CD14-positive monocyte (primary cell): ENCODE results near the gene GNB3. TPM values are rescaled to one million over a fixed set of nuclear protein-coding genes. Genes with fewer than 3 reads are reported as not detected.
"Not testable (repeated sequence)": the region's sequence is repeated elsewhere in the genome, so short reads cannot be mapped to it uniquely, and the experiment has no call there.

Experiments
- DNase-seq, 3 donors: peaks; one replicate each; pipeline ENCODE4 v3.0.0-alpha.2; 2011 to 2022
- H2AFZ ChIP-seq: 2 replicates; pipeline ENCODE4 v1.6.0; 2012; ENCODE audit warnings: mild to moderate bottlenecking, low read depth, low read length, inconsistent platforms; ENCODE audit not compliant: insufficient read depth, poor library complexity, severe bottlenecking
- H3K27ac ChIP-seq, 2 donors: 1 replicate in 1 of 2; 2 replicates in 1 of 2; pipeline ENCODE4 v1.5.1; 2012 to 2013; ENCODE audit warnings: low read length in 2 of 2, control low read depth in 1 of 2, inconsistent platforms in 1 of 2, low read depth in 1 of 2, mild to moderate bottlenecking in 1 of 2
- H3K27me3 ChIP-seq, 2 donors: one replicate each; pipeline versions ENCODE4 v1.6.0 to v1.6.1; 2011 to 2013; ENCODE audit warnings: low read length in 2 of 2; ENCODE audit not compliant: control insufficient read depth in 2 of 2, insufficient read depth in 2 of 2
- H3K36me3 ChIP-seq, 2 donors: replicated peaks in 1 of 2; 1 replicate in 1 of 2; 2 replicates in 1 of 2; pipeline versions ENCODE4 v1.5.1 to v1.6.1; 2012 to 2013; ENCODE audit warnings: low read length in 2 of 2, control low read depth in 1 of 2, inconsistent platforms in 1 of 2, mild to moderate bottlenecking in 1 of 2; ENCODE audit not compliant: insufficient read depth in 2 of 2, control insufficient read depth in 1 of 2
- H3K4me1 ChIP-seq, 2 donors: 1 replicate in 1 of 2; 2 replicates in 1 of 2; pipeline versions ENCODE4 v1.5.1 to v1.6.1; 2012 to 2013; ENCODE audit warnings: low read length in 2 of 2, control low read depth in 1 of 2, inconsistent platforms in 1 of 2, mild to moderate bottlenecking in 1 of 2, moderate library complexity in 1 of 2; ENCODE audit not compliant: insufficient read depth in 2 of 2, control insufficient read depth in 1 of 2
- H3K4me2 ChIP-seq: replicated peaks from 2 replicates; pipeline ENCODE3; 2012; ENCODE audit warnings: low read length, moderate library complexity, mild to moderate bottlenecking; ENCODE audit not compliant: poor library complexity, severe bottlenecking; ENCODE audit errors: extremely low read depth
- H3K4me3 ChIP-seq, 3 experiments: fragments of 200-600 bp in 1 of 3; sonication (generic) in 1 of 3; replicated peaks in 1 of 3; 1 replicate in 2 of 3; 2 replicates in 1 of 3; pipeline ENCODE4 v1.5.1; 2011 to 2013; ENCODE audit warnings: low read length in 3 of 3, mild to moderate bottlenecking in 3 of 3, control low read depth in 2 of 3, low read depth in 2 of 3, inconsistent platforms in 1 of 3, moderate library complexity in 1 of 3
- H3K79me2 ChIP-seq: 2 replicates; pipeline ENCODE4 v1.6.0; 2012; ENCODE audit warnings: mild to moderate bottlenecking, control low read depth, inconsistent platforms, low read length, moderate library complexity; ENCODE audit not compliant: insufficient read depth
- H3K9ac ChIP-seq: 2 replicates; pipeline ENCODE4 v1.6.0; 2017; ENCODE audit warnings: low read length, mild to moderate bottlenecking; ENCODE audit not compliant: insufficient read depth, poor library complexity, severe bottlenecking
- H3K9me3 ChIP-seq, 2 donors: replicated peaks in 1 of 2; 1 replicate in 1 of 2; 2 replicates in 1 of 2; pipeline versions ENCODE4 v1.5.1 to v1.6.1; 2012 to 2013; ENCODE audit warnings: low read length in 2 of 2, control low read depth in 1 of 2; ENCODE audit not compliant: control insufficient read depth in 1 of 2, insufficient read depth in 1 of 2
- H4K20me1 ChIP-seq: 2 replicates; pipeline ENCODE4 v1.6.0; 2012; ENCODE audit warnings: mild to moderate bottlenecking, low read length, control low read depth, moderate library complexity; ENCODE audit not compliant: insufficient read depth
- H3K27ac Mint-ChIP-seq, 7 donors: one replicate each; pipeline ENCODE4 v1.8.0; 2020; ENCODE audit warnings: mild to moderate bottlenecking in 7 of 7, mixed read lengths in 7 of 7, moderate library complexity in 6 of 7, inconsistent platforms in 2 of 7
- H3K27me3 Mint-ChIP-seq, 3 donors: one replicate each; pipeline ENCODE4 v1.8.0; 2021 to 2022; ENCODE audit warnings: low read depth in 3 of 3, mild to moderate bottlenecking in 3 of 3, mixed read lengths in 3 of 3, moderate library complexity in 3 of 3, inconsistent platforms in 1 of 3
- H3K36me3 Mint-ChIP-seq, 2 donors: one replicate each; pipeline ENCODE4 v1.8.0; 2020; ENCODE audit warnings: mixed read lengths in 2 of 2, inconsistent platforms in 1 of 2, mild to moderate bottlenecking in 1 of 2
- H3K4me1 Mint-ChIP-seq: one replicate; pipeline ENCODE4 v1.8.0; 2020; ENCODE audit warnings: mild to moderate bottlenecking, mixed read lengths
- H3K4me3 Mint-ChIP-seq, 2 donors: one replicate each; pipeline ENCODE4 v1.8.0; 2020; ENCODE audit warnings: mild to moderate bottlenecking in 2 of 2, mixed read lengths in 2 of 2, moderate library complexity in 1 of 2
- H3K9me3 Mint-ChIP-seq, 7 donors: one replicate each; pipeline ENCODE4 v1.8.0; 2020 to 2022; ENCODE audit warnings: mixed read lengths in 7 of 7, mild to moderate bottlenecking in 6 of 7, moderate library complexity in 6 of 7, inconsistent platforms in 2 of 7
- CTCF ChIP-seq: fragments of 200-600 bp; IDR thresholded peaks from one replicate; pipeline ENCODE4 v1.8.0; 2022; ENCODE audit warnings: antibody characterized with exemption, mild to moderate bottlenecking
- WGBS: methylation state at CpG from one replicate; pipeline ENCODE4 v1.1.5; 2013; ENCODE audit warnings: missing lambda C conversion rate; ENCODE audit not compliant: insufficient coverage; 5-methylcytosine and 5-hydroxymethylcytosine counted together
- intact Hi-C, 2 donors: fragments of 100-400 bp; cut with micrococcal nuclease; formaldehyde crosslinking; loops; one replicate each; pipeline versions ENCODE4 v1.15.0 to v1.15.1; 2023
- polyA plus RNA-seq, 3 donors: library from polyadenylated mRNA; depleted of rRNA in 1 of 3; unstranded in 2 of 3; stranded (reverse) in 1 of 3; fragments of 300-500 nt in 2 of 3; fragments of >200 nt in 1 of 3; fragmentation: Illumina TruSeq in 2 of 3; gene quantifications; 1 replicate in 2 of 3; 2 replicates in 1 of 3; pipeline ENCODE4 v1.2.3, GENCODE V29; 2012 to 2021

Gene GNB3
- polyA plus RNA-seq, 3 donors: 0.31 TPM; not detected in 2

- H3K4me3 ChIP-seq: peak overlapping the region in 1 of 3 experiments; percentile 97
- peak overlapping the region; percentile 94 for H3K4me2 ChIP-seq
- H3K4me1 ChIP-seq: peaks cover 43 to 68% of the 10 kb centered on the region in 2 donors
- H3K36me3 Mint-ChIP-seq: peaks cover 36 to 49% of the 10 kb centered on the region in 2 donors
- H3K9me3 Mint-ChIP-seq: no peaks in the 10 kb centered on the region
- H3K36me3 ChIP-seq: peaks cover 28 to 40% of the 10 kb centered on the region in 2 donors
- intact Hi-C loops: loop anchor here (2.0 to 5.0 kb wide), 6 partner anchors 38 to 243 kb away; partner anchors contain the start of genes C12orf57 (in 1 of the 2), C1RL (in 1 of the 2) and RNU7-1 (in 1 of the 2)
- no peaks in the 10 kb centered on the region for H3K27me3 ChIP-seq
- no peak overlapping the region for H3K9ac ChIP-seq
- DNase-seq: peak; percentile 73 to 78 (median 77)
- no peak overlapping the region for H2AFZ ChIP-seq
- H3K27me3 Mint-ChIP-seq: peaks cover 0 to 3% (median 1%) of the 10 kb centered on the region in 3 donors
- peaks cover 55% of the 10 kb centered on the region for H4K20me1 ChIP-seq
- H3K79me2 ChIP-seq: peaks cover 57% of the 10 kb centered on the region
- H3K27ac ChIP-seq: no peak overlapping the region
- H3K4me1 Mint-ChIP-seq: peaks cover 57% of the 10 kb centered on the region
- peak; percentile 95 for TF ChIP-seq CTCF
- peak overlapping the region in 6 of 7 donors; percentile 60 to 91 (median 84) for H3K27ac Mint-ChIP-seq
- H3K4me3 Mint-ChIP-seq: peak overlapping the region; percentile 30 to 92
- 46% methylated on average over 10 of the region's 12 CpGs for WGBS
- H3K9me3 ChIP-seq: no peaks in the 10 kb centered on the region
Measured at GRCh38 chr12:6869049-6870021, 28.6 kb downstream of the GNB3 start.

GRCh38 chr12:6870304-6870703 is 29.6 kb downstream of the GNB3 start:
- not testable (repeated sequence) for H3K27me3 Mint-ChIP-seq, H2AFZ ChIP-seq, H3K9me3 Mint-ChIP-seq, H3K4me2 ChIP-seq, H3K4me3 Mint-ChIP-seq, H3K27me3 ChIP-seq, H3K27ac ChIP-seq, H3K4me3 ChIP-seq, DNase-seq, H3K9me3 ChIP-seq, H3K9ac ChIP-seq
- Histone ChIP-seq H3K36me3 (peaks cover 20 to 30% of the 10 kb centered on the region in 2 donors), H4K20me1 (peaks cover 55% of the 10 kb centered on the region), H3K79me2 (peaks cover 61% of the 10 kb centered on the region), H3K4me1 (peaks cover 46 to 73% of the 10 kb centered on the region in 2 donors)
- intact Hi-C loops: loop anchor here (5.0 kb wide), 3 partner anchors 37 to 92 kb away; partner anchors contain the start of genes C12orf57 (in 1 of the 2) and RNU7-1 (in 1 of the 2)
- WGBS: no CpG with 5 or more reads among the region's 4 CpGs
- Mint-ChIP-seq H3K4me1 (peaks cover 63% of the 10 kb centered on the region), H3K36me3 (peaks cover 27 to 40% of the 10 kb centered on the region in 2 donors), H3K27ac (peak overlapping the region in 3 of 7 donors; percentile 33 to 63 (median 55))
